ENCODE measurements around the gene CRNN. TPM values are rescaled to one million over a fixed set of nuclear protein-coding genes. Genes with fewer than 3 reads are reported as not detected.

The CRNN gene
- polyA plus RNA-seq, 5 donors: not detected

DNA sequence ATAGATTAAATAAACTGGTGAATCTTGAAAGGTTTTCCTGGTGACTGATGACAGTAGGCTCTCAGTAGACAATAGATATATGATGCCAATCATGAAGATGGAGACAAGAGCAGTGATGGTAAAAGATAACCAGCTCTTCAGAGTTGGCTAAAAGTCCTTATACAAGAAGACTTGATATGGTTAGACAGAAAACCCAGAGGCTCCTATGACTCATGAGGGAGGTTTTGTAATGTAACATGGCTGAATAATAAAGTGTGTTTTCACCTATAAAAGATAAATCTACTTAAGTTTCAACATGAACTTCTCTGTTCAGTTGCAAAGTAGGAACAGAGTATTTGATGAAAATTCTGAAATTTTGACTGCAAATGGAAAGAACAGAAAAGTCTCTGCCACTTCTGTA, 12.7 kb upstream of the CRNN start:
- DNase-seq: no peak

DNA sequence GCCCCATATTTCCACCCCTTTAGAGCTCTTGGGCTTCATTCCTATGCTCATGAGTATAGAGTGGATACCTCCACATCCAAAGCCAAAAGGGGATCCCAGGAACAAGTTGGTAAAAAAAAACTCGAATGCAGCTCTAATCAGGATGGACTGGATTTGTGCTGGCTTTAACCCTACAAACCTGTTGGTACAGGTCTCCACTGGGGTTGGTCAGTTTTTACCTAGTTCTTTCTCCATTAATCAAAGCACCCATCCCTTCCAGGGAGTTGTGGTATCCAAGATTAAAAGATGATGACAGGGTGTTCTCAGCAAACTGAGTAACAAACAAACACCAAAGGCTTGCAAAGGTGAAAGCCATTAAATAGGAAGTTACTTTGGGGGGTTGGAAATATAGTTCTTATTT, 5.9 kb upstream of the CRNN start:
- no peak for DNase-seq

- no peak for DNase-seq
Measured at GRCh38 chr1:152415454-152416227, 1.6 kb upstream of the CRNN start.

DNA sequence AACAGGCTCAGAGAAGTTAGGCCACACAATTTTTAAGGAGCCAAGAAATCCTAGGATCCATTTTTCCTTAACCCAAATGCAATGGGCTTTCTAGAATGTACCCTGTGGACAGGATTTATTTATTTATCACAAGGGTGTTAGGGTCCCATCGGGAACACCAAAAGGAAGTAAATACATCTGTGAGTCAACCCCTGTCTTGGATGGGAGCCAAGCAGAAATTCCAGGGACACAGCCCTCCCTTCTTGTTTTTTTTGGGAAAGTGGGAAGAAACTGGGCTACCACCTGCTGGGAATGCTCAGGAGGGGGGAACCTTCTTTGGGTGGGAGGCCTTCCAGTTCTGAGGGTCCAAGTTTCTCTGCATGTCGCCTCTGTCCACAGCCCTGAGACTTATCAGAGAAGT, 1.3 kb downstream of the CRNN start:
- DNase-seq: no peak

- DNase-seq: no peak
Measured at GRCh38 chr1:152411134-152411533, 2.9 kb downstream of the CRNN start.

DNA sequence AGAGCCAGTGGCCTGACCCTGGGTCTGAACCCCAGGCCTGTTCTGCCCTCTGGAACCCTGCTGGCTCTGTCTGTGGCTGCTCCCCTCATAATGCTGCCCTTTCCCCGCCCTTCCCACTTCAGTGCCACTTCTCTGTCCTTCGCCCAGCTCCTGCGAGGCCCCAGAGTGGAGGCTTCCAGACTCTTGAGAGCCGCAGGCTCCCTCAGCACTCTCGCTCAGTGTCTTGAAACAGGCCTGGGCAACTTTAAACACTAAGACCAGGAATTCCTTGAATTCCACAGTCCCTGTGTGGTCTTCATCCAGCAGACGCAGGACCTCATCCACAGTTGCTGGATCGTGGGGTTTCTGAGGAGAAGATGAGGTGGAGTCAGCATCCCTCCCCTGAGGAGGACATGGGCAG, 3.5 kb downstream of the CRNN start:
- peak in 1 of 2 donors; percentile 23 for DNase-seq

DNA sequence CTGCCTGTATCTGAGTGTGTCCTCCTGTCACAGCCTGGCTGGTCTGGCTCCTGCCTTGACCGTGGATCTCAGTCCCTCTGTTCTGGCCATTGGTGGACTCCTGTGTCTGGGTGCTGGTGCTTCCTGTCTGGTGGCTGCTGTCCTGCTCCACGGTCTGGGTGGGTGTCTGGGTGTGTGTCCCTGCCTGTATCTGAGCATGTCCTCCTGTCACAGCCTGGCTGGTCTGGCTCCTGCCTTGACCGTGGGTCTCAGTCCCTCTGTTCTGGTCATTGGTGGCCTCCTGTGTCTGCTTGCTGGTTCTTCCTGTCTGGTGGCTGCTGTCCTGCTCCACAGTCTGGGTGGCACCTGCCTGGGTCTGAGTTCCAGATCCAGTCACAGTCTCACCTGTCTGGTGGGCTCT, 4.0 kb downstream of the CRNN start:
- DNase-seq: no peak

- no peak for DNase-seq
Measured at GRCh38 chr1:152408664-152409063, 5.4 kb downstream of the CRNN start.

DNA sequence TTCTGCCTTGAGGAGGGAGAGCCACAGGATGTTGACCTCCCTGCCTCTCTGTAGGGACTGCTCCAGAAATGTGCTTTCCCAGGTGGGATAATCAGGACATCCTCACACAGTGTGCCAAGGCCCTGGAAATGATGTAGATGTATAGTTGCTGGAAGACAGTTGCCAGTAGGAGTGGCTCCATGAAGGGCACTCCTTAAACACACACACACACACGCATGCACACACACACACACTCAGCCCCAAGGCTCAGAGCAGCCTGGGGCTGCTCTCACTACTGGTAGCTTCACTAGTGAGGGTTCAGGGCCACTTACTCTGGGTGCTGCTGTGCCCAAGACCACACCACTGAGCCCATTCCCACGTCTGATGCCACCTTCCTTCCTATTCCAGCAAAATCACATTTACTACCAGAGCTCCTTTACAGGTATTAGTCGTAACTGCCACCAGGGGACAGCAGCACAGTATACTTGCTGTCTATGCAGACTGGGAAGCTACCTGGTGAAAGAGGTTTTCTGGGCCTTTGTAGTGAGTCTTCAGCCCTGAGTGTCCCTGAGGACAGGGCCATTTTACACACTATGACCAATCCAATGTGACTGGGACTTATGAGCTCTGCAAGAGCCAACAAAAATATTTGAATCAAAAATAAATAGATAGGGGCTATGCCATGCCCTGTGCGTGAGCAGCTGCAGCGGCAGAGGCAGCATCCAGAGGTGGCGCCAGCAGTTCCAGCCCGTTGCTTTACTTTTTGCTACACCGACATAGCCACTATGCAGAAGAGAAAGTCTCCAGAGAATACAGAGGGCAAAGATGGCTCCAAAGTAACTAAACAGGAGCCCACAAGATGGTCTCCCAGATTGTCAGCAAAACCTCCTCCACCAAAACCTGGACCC, 15.0 kb downstream of the CRNN start:
- no peak for DNase-seq

DNA sequence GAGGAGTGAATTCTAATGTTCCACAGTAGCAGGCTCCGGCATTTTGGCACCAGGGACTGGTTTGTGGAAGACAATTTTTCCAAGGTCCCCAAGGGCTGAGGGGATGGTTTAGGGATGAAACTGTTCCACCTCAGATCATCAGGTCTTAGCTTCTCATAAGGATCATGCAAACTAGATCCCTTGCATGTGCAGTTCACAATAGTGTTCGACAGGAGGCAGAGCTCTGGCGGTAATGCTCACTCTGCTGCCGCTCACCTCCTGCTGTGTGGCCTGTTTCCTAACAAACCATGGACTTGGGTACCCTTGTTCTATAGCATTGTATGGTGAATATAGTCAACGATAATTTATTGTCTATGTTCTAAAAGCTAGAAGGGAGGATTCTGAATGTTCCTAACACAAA, 16.6 kb downstream of the CRNN start:
- DNase-seq: no peak

DNA sequence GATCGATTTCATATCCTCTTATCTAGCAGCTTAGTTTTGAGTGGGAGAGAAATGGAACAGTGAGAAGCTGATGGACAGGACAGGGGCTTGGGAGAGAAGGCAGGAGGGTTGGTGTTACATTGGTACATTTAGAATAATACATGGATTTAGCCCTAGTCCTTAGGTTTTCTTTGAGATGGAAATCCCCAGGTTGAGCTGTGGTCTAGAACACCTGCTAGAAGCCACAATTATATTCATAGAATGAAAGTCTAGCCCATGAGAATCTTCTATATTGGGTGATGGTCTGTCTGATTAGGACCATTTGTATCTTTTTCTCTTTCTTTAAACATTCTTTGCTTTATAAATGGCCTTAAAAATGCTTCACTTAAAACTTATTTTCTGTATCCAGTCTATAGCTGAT, 19.9 kb downstream of the CRNN start:
- DNase-seq: no peak

GRCh38 chr1:152392909-152393308, 21.2 kb downstream of the CRNN start:
- DNase-seq: no peak

DNA sequence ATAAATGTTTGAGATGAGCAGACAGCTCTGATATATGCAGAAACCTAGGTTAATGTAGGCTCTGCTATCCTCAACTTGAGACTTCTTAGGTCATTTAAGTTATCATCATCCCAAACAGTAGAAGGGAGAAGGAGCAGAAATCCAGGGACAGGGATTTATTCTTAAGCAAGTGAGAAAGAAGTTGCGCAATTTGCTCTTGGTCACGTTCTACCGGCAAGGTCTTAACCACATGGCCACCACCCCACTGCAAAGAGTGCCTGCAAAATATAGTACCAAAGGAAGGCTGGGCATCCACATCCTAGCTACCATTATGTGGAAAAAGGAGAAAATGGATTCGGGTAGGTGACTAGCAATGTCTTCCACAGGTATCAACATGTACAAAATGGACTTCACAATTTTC, 25.2 kb downstream of the CRNN start:
- DNase-seq: no peak

GRCh38 chr1:152386940-152387339, 27.1 kb downstream of the CRNN start:
- no peak for DNase-seq

DNA sequence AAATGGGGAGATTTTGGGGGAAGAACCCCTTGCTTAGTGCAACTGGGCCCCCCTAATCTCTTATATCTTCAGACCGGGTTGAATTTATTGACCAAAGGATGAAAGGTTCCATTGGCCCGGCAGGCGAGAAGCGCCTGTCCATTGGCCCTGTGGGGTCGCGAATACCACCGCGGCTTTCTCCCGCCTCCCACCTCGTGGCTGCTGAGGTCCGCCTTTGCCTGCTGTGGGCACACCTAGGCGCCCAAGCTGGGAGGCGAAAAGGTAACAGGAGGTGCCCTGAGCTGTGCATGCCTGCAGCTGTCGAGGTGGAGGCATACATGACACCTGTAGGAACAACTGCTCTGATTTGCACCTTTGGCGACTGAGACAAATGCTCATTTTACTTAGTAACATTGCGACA, 33.1 kb downstream of the CRNN start:
- no peak for DNase-seq

- no peak for DNase-seq
Measured at GRCh38 chr1:152374451-152374850, 39.6 kb downstream of the CRNN start.

DNA sequence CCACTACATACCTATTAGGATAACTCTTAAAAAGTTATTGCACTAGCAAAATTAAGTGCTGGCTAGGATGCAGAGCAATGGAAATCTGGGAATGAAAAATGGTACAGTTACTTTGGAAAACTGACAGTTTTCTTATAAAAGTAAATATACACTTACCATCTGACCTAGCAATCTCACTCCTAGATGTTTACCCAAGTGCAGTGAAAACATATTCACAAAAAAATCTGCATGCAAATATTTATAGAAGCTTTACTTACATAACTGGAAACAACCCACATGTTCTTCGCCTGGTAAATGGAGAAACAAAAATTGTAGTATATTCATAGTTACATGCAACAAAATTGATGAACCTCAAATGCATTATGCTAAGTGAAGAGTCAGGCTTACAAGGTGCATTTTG, 41.4 kb downstream of the CRNN start:
- DNase-seq: no peak

DNA sequence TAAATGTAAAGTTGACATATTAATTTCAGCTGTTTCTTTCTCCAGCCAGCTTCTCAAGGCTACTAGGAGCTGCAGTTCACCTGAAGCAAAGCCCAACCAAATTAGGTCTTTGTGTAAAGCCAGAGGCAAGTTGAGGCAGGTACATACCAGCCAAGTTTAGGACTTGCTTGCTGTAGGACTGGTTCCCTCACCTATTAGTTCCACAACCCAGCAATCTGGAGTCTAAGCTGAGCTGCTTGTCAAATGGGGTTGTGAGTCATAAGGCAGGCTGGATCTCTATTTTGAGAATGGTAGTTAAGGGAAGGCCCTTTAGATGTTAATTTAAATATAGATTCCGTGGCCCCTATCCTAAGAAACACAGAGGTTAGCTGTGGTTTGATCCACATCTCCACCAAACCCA, 46.6 kb downstream of the CRNN start:
- DNase-seq: no peak

- no peak for DNase-seq
Measured at GRCh38 chr1:152359906-152360305, 54.2 kb downstream of the CRNN start, which contains the start of gene FLG2. Gene FLG2 (minus strand): TSS chr1:152360006. CDS start chr1:152358884, 1,122 bp downstream.

Data from right lung (tissue), 5 donors.